K562 (cell line): Measurements from ENCODE around the gene CACNA2D3. TPM values are rescaled to one million over a fixed set of nuclear protein-coding genes. Genes with fewer than 3 reads are reported as not detected.

Source experiments
- ATAC-seq: fragments of 200-7000 bp; cut with Tn5 transposase; 3 replicates; pipeline ENCODE4 v1.9.1; 2020; ENCODE audit warnings: moderate library complexity
- BruUV-seq: library from RNA; stranded (reverse); fragments of 400-500 nt; replicated peaks from 2 replicates; lab custom pipeline; 2021; lab: Mats Ljungman, UMichigan
- CTCF ChIA-PET: fragments of 300-600 bp; formaldehyde crosslinking; extraction: SDS; loops from one replicate; lab custom pipeline; 2021; ENCODE audit warnings: low intra/inter-chr PET ratio; lab: Yijun Ruan, JAX
- POLR2A ChIA-PET: fragments of 300-600, 350-650 bp; sonication (Branson Sonifier 250); formaldehyde crosslinking; extraction: SDS; loops from one replicate; lab custom pipeline; 2021; ENCODE audit warnings: antibody characterized with exemption, inconsistent platforms; lab: Yijun Ruan, JAX
- DNase-seq, 4 experiments: peaks; one replicate each; pipeline versions ENCODE4 v3.0.0 to v3.0.0-alpha.2; 2011 to 2018; ENCODE audit warnings: low spot score in 3 of 4, mixed read lengths in 3 of 4; ENCODE audit errors: extremely low read depth in 1 of 4
- FAIRE-seq: peaks from 2 replicates; lab custom pipeline; 2011; peaks lifted over from hg19 to GRCh38; lab: Jason Lieb, UNC
- H2AFZ ChIP-seq: 2 replicates; pipeline ENCODE4 v1.6.0; 2011; ENCODE audit warnings: low read depth, low read length, control low read depth, inconsistent platforms
- H3K27ac ChIP-seq: fragments of 200-600 bp; 3 replicates; pipeline ENCODE4 v1.8.0; 2011; ENCODE audit warnings: low read depth, mild to moderate bottlenecking, control low read depth, inconsistent platforms, low read length, moderate library complexity, mixed read lengths; ENCODE audit errors: extremely low read depth
- H3K27me3 ChIP-seq, 2 experiments: fragments of 300-600 bp in 1 of 2; 2 replicates in 1 of 2; 3 replicates in 1 of 2; pipeline versions ENCODE4 v1.6.0 to v1.8.0; 2011; ENCODE audit warnings: inconsistent platforms in 2 of 2, low read length in 2 of 2, mild to moderate bottlenecking in 1 of 2, mixed read lengths in 1 of 2, moderate library complexity in 1 of 2; ENCODE audit not compliant: control insufficient read depth in 2 of 2, insufficient read depth in 2 of 2
- H3K36me3 ChIP-seq: fragments of 300-600 bp; 3 replicates; pipeline ENCODE4 v1.8.0; 2011; ENCODE audit warnings: mild to moderate bottlenecking, low read length, inconsistent platforms; ENCODE audit not compliant: control insufficient read depth, insufficient read depth
- H3K4me1 ChIP-seq, 2 experiments: fragments of 200-600 bp in 1 of 2; replicated peaks in 1 of 2; 2 replicates in 1 of 2; 3 replicates in 1 of 2; pipeline versions ENCODE4 v1.5.1 to v1.8.0; 2011; ENCODE audit warnings: inconsistent platforms in 2 of 2, low read length in 2 of 2, mild to moderate bottlenecking in 1 of 2, mixed read lengths in 1 of 2, moderate library complexity in 1 of 2; ENCODE audit not compliant: control insufficient read depth in 2 of 2, insufficient read depth in 2 of 2
- H3K4me2 ChIP-seq: 2 replicates; pipeline ENCODE4 v1.6.1; 2011; ENCODE audit warnings: low read length, control low read depth, inconsistent platforms, mixed read lengths; ENCODE audit not compliant: insufficient read depth
- H3K4me3 ChIP-seq: fragments of 200-600 bp; sonication (generic), shearing (Covaris generic); 2 replicates; pipeline ENCODE4 v1.5.1; 2016; ENCODE audit warnings: control low read depth, inconsistent platforms
- H3K79me2 ChIP-seq: fragments of 200-600 bp; 3 replicates; pipeline ENCODE4 v1.8.0; 2011; ENCODE audit warnings: low read length, inconsistent platforms; ENCODE audit not compliant: control insufficient read depth, insufficient read depth
- H3K9ac ChIP-seq, 2 experiments: 2 replicates each; pipeline versions ENCODE4 v1.6.0 to v1.6.1; 2011; ENCODE audit warnings: low read depth in 2 of 2, low read length in 2 of 2, control low read depth in 1 of 2, inconsistent platforms in 1 of 2, mild to moderate bottlenecking in 1 of 2, mixed read lengths in 1 of 2; ENCODE audit not compliant: insufficient read depth in 1 of 2
- H3K9me1 ChIP-seq: one replicate; pipeline ENCODE4 v1.6.0; 2011; ENCODE audit warnings: inconsistent platforms, mild to moderate bottlenecking, low read length, moderate library complexity; ENCODE audit not compliant: control insufficient read depth, insufficient read depth
- H3K9me3 ChIP-seq: replicated peaks from 2 replicates; pipeline ENCODE4 v1.5.1; 2011; ENCODE audit warnings: low read depth, low read length, inconsistent platforms; ENCODE audit not compliant: control insufficient read depth, insufficient read depth
- H4K20me1 ChIP-seq: replicated peaks from 2 replicates; pipeline ENCODE4 v1.6.1; 2011; ENCODE audit warnings: low read length, inconsistent platforms, mixed read lengths; ENCODE audit not compliant: control insufficient read depth, insufficient read depth
- BCOR ChIP-seq: fragments of 450-650 bp; IDR thresholded peaks from 2 replicates; pipeline ENCODE4 v1.6.1; 2016
- MXI1 ChIP-seq: IDR thresholded peaks from 2 replicates; pipeline ENCODE4 v1.6.1; 2011; ENCODE audit warnings: low read depth, mild to moderate bottlenecking, improper control_type of control experiment, low read length
- MYBL2 ChIP-seq, 2 experiments: fragments of 450-650 bp in 1 of 2; sonication (generic) in 1 of 2; formaldehyde crosslinking in 1 of 2; IDR thresholded peaks; 2 replicates each; pipeline versions ENCODE4 v1.6.1 to v1.8.1; 2017 to 2022; ENCODE audit warnings: borderline replicate concordance in 1 of 2, inconsistent platforms in 1 of 2, low read depth in 1 of 2, mild to moderate bottlenecking in 1 of 2, missing genetic modification reagents in 1 of 2, moderate library complexity in 1 of 2
- NRF1 ChIP-seq, 2 experiments: fragments of 450-650 bp; IDR thresholded peaks in 1 of 2; conservative IDR thresholded peaks in 1 of 2; 2 replicates each; pipeline ENCODE4 v1.6.1; 2014; ENCODE audit warnings: mild to moderate bottlenecking in 2 of 2
- RBFOX2 ChIP-seq: fragments of 200-400 bp; formaldehyde crosslinking; IDR thresholded peaks from 2 replicates; pipeline ENCODE4 v1.6.1; 2017; ENCODE audit warnings: low read depth, mild to moderate bottlenecking, low read length, moderate library complexity
- ZNF583 ChIP-seq: fragments of 250-450 bp; sonication (Bioruptor Pico); IDR thresholded peaks from 2 replicates; pipeline ENCODE4 v1.4.0; 2020
- WGBS: fragments of 100-300 bp; shearing (Covaris generic); methylation state at CpG from one replicate; pipeline ENCODE4 v1.1.6; 2016; ENCODE audit warnings: low coverage, mixed read lengths; ENCODE audit not compliant: insufficient coverage; ENCODE audit errors: missing lambda C conversion rate; 5-methylcytosine and 5-hydroxymethylcytosine counted together
- in situ Hi-C: fragments of 300-500 bp; cut with MboI; formaldehyde crosslinking; loops from 4 replicates; pipeline ENCODE4 v1.15.0; 2018; ENCODE audit warnings: inconsistent platforms, mixed read lengths
- intact Hi-C: fragments of 100-400 bp; cut with micrococcal nuclease; formaldehyde crosslinking; loops from 2 replicates; pipeline ENCODE4 v1.14.2; 2022
- polyA plus RNA-seq, 8 experiments: library from polyadenylated mRNA; depleted of rRNA in 4 of 8; stranded (reverse) in 5 of 8; unstranded in 3 of 8; fragments of >200 nt; fragmentation: Nextera tagmentation in 2 of 8; fragmentation: Illumina TruSeq in 1 of 8; extraction: Ambion mirVana in 2 of 8; extraction: Trizol in 1 of 8; gene quantifications; 2 replicates each; pipeline versions ENCODE4 v1.2.1 to v1.2.3, GENCODE V29; 2011 to 2014; ENCODE audit warnings: inconsistent platforms in 1 of 8, missing spikeins in 1 of 8
- total RNA-seq, 7 experiments: library from RNA; depleted of rRNA in 6 of 7; stranded (reverse); fragments of >200 nt in 6 of 7; fragmentation: Illumina TruSeq in 2 of 7; extraction: Trizol in 2 of 7; gene quantifications; 2 replicates each; pipeline versions ENCODE4 v1.2.1 to v1.2.3, GENCODE V29; 2011 to 2021; ENCODE audit warnings: low replicate concordance in 1 of 7
- TF ChIP-seq, protein P1 (sequence below), 2 experiments: fragments of 450-650 bp; conservative IDR thresholded peaks; 2 replicates each; pipeline ENCODE4 v1.6.1; 2017; ENCODE audit warnings: mild to moderate bottlenecking in 2 of 2, moderate library complexity in 2 of 2
- TF ChIP-seq, protein P2 (sequence below): fragments of 250-450 bp; sonication (Bioruptor Pico); IDR thresholded peaks from 2 replicates; pipeline ENCODE4 v1.8.0; 2022; ENCODE audit warnings: moderate library complexity, mild to moderate bottlenecking, inconsistent platforms
- TF ChIP-seq, protein P3 (sequence below), 3 experiments: fragments of 200-800 bp in 1 of 3; fragments of 250-450 bp in 1 of 3; fragments of 450-650 bp in 1 of 3; sonication (Bioruptor Pico) in 1 of 3; sonication (Bioruptor generic) in 1 of 3; formaldehyde crosslinking in 1 of 3; IDR thresholded peaks; 2 replicates each; pipeline versions ENCODE4 v1.6.1 to v1.8.0; 2016 to 2022; ENCODE audit warnings: mild to moderate bottlenecking in 2 of 3, missing genetic modification characterization in 2 of 3, missing compliant biosample characterization in 1 of 3, moderate library complexity in 1 of 3

The CACNA2D3 gene
- total and polyA plus RNA-seq, 9 of the 15 experiments (the other 6 are each of a cell fraction or from before 2014, with no cell fraction given), result 0.01 TPM; not detected in 8

DNA sequence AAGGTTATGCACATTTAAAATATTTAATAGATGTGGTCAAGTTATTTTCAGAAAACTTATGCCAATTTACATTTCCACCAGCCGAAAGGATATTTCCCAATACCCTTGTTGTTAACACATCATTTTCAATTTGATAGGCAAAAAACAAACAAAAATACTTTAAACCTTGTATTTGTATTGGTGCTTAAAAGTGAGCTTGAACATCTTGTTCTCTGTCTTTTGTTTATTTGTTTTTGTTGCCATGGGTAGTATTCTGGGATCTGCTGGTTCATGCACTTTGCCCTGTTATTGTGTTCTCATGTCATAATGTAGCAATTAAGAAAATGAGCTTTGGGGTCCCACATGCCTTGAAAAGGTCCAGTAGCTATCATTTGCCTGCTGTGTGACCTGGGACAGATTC is 614.1 kb downstream of the CACNA2D3 start:
- FAIRE-seq (no peak), ATAC-seq (no peak), DNase-seq (no peak)
- Histone ChIP-seq H3K36me3 (no peaks in the 10 kb centered on the region), H3K4me3 (no peak overlapping the region), H3K4me2 (no peak overlapping the region), H3K79me2 (no peaks in the 10 kb centered on the region), H2AFZ (no peak overlapping the region), H3K9ac (no peak overlapping the region), H3K27ac (no peak overlapping the region), H3K9me3 (no peaks in the 10 kb centered on the region), H3K9me1 (no peaks in the 10 kb centered on the region), H4K20me1 (no peaks in the 10 kb centered on the region), H3K4me1 (no peaks in the 10 kb centered on the region), H3K27me3 (no peaks in the 10 kb centered on the region)
- intact Hi-C loops (no loop called here), in situ Hi-C loops (no loop called here)
- WGBS, result no CpG with 5 or more reads among the region's 1 CpG
- BruUV-seq, result no TSS peak
- POLR2A ChIA-PET, result interaction anchor here (0.6 kb wide), 1 partner anchor 291 kb away, joined by 3 read pairs; no protein-coding TSS in a partner anchor
- TF ChIP-seq RBFOX2 (no peak), BCOR (no peak), NRF1 (conservative IDR thresholded peaks at IDR 0.05 in 1 of 2, IDR thresholded peaks at IDR 0.05 in 1 of 2) (no peak), MXI1 (no peak), ZNF583 (no peak), MYBL2 (IDR thresholded peaks at IDR 0.05; ENCODE audit: low read depth) (no peak), MYBL2 (CRISPR knock-in tag; IDR thresholded peaks at IDR 0.05; ENCODE audit: borderline replicate concordance) (no peak)
- TF ChIP-seq, protein P1, sequence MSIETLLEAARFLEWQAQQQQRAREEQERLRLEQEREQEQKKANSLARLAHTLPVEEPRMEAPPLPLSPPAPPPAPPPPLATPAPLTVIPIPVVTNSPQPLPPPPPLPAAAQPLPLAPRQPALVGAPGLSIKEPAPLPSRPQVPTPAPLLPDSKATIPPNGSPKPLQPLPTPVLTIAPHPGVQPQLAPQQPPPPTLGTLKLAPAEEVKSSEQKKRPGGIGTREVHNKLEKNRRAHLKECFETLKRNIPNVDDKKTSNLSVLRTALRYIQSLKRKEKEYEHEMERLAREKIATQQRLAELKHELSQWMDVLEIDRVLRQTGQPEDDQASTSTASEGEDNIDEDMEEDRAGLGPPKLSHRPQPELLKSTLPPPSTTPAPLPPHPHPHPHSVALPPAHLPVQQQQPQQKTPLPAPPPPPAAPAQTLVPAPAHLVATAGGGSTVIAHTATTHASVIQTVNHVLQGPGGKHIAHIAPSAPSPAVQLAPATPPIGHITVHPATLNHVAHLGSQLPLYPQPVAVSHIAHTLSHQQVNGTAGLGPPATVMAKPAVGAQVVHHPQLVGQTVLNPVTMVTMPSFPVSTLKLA (conservative IDR thresholded peaks at IDR 0.05), result no peak
- TF ChIP-seq, protein P2, sequence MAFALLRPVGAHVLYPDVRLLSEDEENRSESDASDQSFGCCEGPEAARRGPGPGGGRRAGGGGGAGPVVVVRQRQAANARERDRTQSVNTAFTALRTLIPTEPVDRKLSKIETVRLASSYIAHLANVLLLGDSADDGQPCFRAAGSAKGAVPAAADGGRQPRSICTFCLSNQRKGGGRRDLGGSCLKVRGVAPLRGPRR, result no peak
- TF ChIP-seq, protein P3, sequence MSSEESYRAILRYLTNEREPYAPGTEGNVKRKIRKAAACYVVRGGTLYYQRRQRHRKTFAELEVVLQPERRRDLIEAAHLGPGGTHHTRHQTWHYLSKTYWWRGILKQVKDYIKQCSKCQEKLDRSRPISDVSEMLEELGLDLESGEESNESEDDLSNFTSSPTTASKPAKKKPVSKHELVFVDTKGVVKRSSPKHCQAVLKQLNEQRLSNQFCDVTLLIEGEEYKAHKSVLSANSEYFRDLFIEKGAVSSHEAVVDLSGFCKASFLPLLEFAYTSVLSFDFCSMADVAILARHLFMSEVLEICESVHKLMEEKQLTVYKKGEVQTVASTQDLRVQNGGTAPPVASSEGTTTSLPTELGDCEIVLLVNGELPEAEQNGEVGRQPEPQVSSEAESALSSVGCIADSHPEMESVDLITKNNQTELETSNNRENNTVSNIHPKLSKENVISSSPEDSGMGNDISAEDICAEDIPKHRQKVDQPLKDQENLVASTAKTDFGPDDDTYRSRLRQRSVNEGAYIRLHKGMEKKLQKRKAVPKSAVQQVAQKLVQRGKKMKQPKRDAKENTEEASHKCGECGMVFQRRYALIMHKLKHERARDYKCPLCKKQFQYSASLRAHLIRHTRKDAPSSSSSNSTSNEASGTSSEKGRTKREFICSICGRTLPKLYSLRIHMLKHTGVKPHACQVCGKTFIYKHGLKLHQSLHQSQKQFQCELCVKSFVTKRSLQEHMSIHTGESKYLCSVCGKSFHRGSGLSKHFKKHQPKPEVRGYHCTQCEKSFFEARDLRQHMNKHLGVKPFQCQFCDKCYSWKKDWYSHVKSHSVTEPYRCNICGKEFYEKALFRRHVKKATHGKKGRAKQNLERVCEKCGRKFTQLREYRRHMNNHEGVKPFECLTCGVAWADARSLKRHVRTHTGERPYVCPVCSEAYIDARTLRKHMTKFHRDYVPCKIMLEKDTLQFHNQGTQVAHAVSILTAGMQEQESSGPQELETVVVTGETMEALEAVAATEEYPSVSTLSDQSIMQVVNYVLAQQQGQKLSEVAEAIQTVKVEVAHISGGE (CRISPR knock-in tag; IDR thresholded peaks at IDR 0.05), result no peak
- CTCF ChIA-PET, result no interaction called here
